HG02798 (cell line): ENCODE results near the gene CBL.

Experiments
- ATAC-seq: cut with Tn5 transposase; IDR thresholded peaks from one replicate; pipeline ENCODE4 v1.9.1; 2021; ENCODE audit warnings: mild to moderate bottlenecking; ENCODE audit not compliant: unreplicated experiment, poor library complexity

Gene CBL

GRCh38 chr11:119305556-119306372 lies 99.6 kb downstream of the CBL start:
- no peak for ATAC-seq

GRCh38 chr11:119306373-119306890 lies 100.3 kb downstream of the CBL start:
- ATAC-seq = no peak

- no peak for ATAC-seq
These were observed 101.1 kb downstream of the CBL start for GRCh38 chr11:119307219-119307618.

- ATAC-seq = no peak
These were observed 101.8 kb downstream of the CBL start for GRCh38 chr11:119307974-119308373.

GRCh38 chr11:119309411-119309810 lies 103.3 kb downstream of the CBL start:
- no peak for ATAC-seq

GRCh38 chr11:119309953-119310681 lies 104.0 kb downstream of the CBL start:
- ATAC-seq = no peak

GRCh38 chr11:119310682-119311052 lies 104.5 kb downstream of the CBL start:
- no peak for ATAC-seq

GRCh38 chr11:119314726-119315125 lies 108.6 kb downstream of the CBL start:
- ATAC-seq = no peak

- ATAC-seq = peak; percentile 41
These were observed 109.2 kb downstream of the CBL start for GRCh38 chr11:119315131-119316015.

- ATAC-seq = no peak
These were observed 110.0 kb downstream of the CBL start for GRCh38 chr11:119316016-119316728.

GRCh38 chr11:119316729-119317591 lies 110.8 kb downstream of the CBL start, which contains the start of gene MCAM:
TSS of gene MCAM (minus strand) at chr11:119317130. CDS start at chr11:119317101, 29 bp downstream.
- ATAC-seq = no peak

- no peak for ATAC-seq
These were observed 111.6 kb downstream of the CBL start for GRCh38 chr11:119317592-119318239.

- peak; percentile 39 for ATAC-seq
These were observed 112.3 kb downstream of the CBL start for GRCh38 chr11:119318240-119319135.

- ATAC-seq = no peak
These were observed 113.1 kb downstream of the CBL start for GRCh38 chr11:119319136-119319699.

- no peak for ATAC-seq
These were observed 113.6 kb downstream of the CBL start for GRCh38 chr11:119319700-119320239.

- ATAC-seq = no peak
These were observed 114.2 kb downstream of the CBL start for GRCh38 chr11:119320240-119320775.
